Subcutaneous adipose tissue (tissue), 4 donors: ENCODE measurements around the gene ETS1. TPM values are rescaled to one million over a fixed set of nuclear protein-coding genes. Genes with fewer than 3 reads are reported as not detected.

ENCODE experiments used
- total RNA-seq, 4 donors: library from RNA; depleted of rRNA; stranded (reverse); fragments of >200 nt; gene quantifications; one replicate each; pipeline ENCODE4 v1.1.0, GENCODE V29; 2016
- TF ChIP-seq, protein P1 (sequence below): fragments of 450-650 bp; IDR thresholded peaks from one replicate; pipeline ENCODE4 v1.5.1; 2016; ENCODE audit warnings: low read depth, mild to moderate bottlenecking, control low read depth, antibody characterized with exemption, moderate library complexity

Gene ETS1
- total RNA-seq, 4 donors from 2014 or later: 57.6 to 149 (median 96.7) TPM

DNA sequence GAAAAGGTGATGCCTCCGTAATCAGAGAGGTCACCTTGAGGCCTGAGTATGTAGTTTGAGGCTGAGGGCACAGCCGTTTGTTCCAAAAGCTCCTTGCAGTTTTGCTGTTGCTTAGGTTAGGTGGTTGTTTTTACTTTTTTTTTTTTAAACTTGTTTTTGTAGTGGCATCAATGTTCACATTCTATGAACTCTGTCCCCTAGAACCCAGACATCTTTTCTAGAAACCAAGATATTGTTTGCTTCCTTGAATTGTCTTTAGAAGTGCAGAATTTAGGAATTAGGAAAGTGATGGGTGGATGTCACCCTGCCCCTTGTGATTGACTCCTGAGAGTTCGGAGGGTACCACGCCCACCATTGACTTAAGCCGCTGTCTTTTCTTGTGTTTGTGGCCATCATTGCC is 35.7 kb upstream of the ETS1 start:
- TF ChIP-seq, protein P1, sequence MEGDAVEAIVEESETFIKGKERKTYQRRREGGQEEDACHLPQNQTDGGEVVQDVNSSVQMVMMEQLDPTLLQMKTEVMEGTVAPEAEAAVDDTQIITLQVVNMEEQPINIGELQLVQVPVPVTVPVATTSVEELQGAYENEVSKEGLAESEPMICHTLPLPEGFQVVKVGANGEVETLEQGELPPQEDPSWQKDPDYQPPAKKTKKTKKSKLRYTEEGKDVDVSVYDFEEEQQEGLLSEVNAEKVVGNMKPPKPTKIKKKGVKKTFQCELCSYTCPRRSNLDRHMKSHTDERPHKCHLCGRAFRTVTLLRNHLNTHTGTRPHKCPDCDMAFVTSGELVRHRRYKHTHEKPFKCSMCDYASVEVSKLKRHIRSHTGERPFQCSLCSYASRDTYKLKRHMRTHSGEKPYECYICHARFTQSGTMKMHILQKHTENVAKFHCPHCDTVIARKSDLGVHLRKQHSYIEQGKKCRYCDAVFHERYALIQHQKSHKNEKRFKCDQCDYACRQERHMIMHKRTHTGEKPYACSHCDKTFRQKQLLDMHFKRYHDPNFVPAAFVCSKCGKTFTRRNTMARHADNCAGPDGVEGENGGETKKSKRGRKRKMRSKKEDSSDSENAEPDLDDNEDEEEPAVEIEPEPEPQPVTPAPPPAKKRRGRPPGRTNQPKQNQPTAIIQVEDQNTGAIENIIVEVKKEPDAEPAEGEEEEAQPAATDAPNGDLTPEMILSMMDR: no peak

DNA sequence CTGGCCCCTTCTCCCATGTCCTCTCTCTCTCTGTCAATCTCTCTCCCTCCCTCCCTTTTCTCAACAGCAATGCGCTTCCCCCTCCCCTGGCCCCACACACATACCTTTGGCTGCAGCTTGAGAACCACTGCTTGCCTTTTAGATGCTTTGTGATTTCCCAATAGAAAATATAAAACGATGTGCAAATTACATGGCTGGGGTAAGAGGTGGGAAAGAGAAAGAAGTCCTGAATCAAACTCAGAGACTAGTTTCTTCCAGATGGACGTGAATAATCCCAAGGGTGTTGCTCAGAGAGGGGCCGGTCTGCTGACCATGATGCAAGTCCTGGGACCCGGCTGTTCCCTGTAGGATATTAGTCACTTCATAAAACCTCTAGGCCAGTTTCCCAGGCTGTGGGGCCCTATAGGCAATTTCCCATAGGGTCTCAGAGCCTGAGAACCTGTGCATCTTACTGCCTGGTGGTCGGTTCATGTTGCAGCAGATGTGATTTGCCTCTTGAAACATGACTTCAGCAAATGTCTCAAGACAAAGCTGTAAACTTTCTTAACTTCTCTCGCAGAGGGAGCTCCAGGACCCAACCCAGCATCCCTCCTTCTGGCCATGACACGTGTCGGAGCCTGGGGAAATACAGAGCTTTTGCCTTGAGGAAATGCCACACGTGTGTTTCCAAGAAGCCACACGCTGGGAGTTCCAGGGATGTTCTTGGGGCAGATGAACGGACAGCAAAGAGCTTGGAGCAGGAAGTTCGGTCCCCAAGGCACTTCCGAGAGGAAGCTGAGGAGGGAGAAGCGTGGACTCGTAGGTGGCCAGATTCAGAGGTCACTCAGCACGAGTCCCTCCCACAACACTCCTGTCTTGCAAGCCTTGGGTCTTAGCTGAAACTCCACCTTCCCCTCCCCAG is 34.5 kb upstream of the ETS1 start:
- TF ChIP-seq, protein P1: no peak

- TF ChIP-seq, protein P1: no peak
Measured at GRCh38 chr11:128620309-128621100, 33.1 kb upstream of the ETS1 start.

GRCh38 chr11:128619540-128620308 is 32.4 kb upstream of the ETS1 start:
- TF ChIP-seq, protein P1: no peak

GRCh38 chr11:128619007-128619406 is 31.6 kb upstream of the ETS1 start:
- TF ChIP-seq, protein P1: no peak

DNA sequence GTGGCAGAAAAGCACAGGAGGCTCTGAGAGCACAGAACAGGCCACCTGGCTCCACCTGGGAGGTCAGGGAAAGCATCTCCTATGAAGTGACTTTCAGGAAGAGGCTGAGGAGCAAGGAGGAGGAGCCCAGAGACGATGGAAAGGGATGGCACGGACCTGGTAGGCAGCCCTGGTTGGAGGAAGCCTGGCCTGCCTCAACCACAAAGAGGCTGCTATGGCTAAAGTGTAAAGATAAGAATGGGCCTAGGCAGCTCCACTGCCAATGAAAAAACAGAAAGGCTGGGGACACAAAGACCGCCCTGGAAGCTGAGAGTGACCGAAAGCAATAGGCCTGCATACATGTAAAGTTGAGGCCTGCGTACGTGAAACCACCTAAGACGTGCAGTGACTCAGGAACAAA is 31.2 kb upstream of the ETS1 start:
- TF ChIP-seq, protein P1: no peak
